ENCODE results near the gene ULK3. TPM values are rescaled to one million over a fixed set of nuclear protein-coding genes. Genes with fewer than 3 reads are reported as not detected.

ULK3 gene
- total and polyA plus RNA-seq, 2 donors (not counting 1 experiment from before 2014, with no cell fraction given): 51.1 to 108 TPM

- peaks cover 16 to 24% of the 10 kb centered on the region in 2 donors for H3K4me1 ChIP-seq (ENCODE audit: control insufficient read depth in 2 of 2, insufficient read depth in 2 of 2, low read length in 2 of 2)
- 87% methylated on average over 5 of the region's 5 CpGs for WGBS (ENCODE audit: insufficient coverage)
- H3K9ac ChIP-seq (ENCODE audit: low read length): no peak overlapping the region
- Mint-ChIP-seq H3K27me3 (no peaks in the 10 kb centered on the region), H3K4me3 (no peak overlapping the region), H3K4me1 (peaks cover 30% of the 10 kb centered on the region), H3K27ac (peak overlapping the region; percentile 67), H3K9me3 (ENCODE audit: insufficient read depth) (no peaks in the 10 kb centered on the region)
- no peak overlapping the region for H3K4me2 ChIP-seq (replicated peaks; ENCODE audit: low read depth, low read length, poor library complexity, severe bottlenecking)
- peaks cover 0 to 16% of the 10 kb centered on the region in 2 experiments for H3K36me3 ChIP-seq (replicated peaks in 1 of 2; ENCODE audit: control extremely low read depth in 1 of 2, control insufficient read depth in 1 of 2, extremely low read depth in 1 of 2, insufficient read depth in 2 of 2, low read length in 1 of 2)
- no peaks in the 10 kb centered on the region for H3K9me3 ChIP-seq (ENCODE audit: control extremely low read depth in 1 of 3, control insufficient read depth in 2 of 3, insufficient read depth in 1 of 3, low read length in 2 of 3)
- no peaks in the 10 kb centered on the region for H3K27me3 ChIP-seq (replicated peaks in 1 of 4; ENCODE audit: control extremely low read depth in 1 of 4, control insufficient read depth in 3 of 4, insufficient read depth in 4 of 4, low read length in 3 of 4)
- H3K4me3 ChIP-seq (ENCODE audit: control extremely low read depth in 1 of 5, extremely low read depth in 1 of 5, insufficient read depth in 1 of 5, low read depth in 2 of 5, low read length in 4 of 5): no peak overlapping the region
- ATAC-seq (ENCODE audit: low read depth) (no peak), DNase-seq (no peak)
- POLR2A ChIA-PET: interaction anchor here (0.6 to 1.2 kb wide), 3 partner anchors 8 to 36 kb away, joined by 3 read pairs; no protein-coding TSS in a partner anchor
- CTCF ChIA-PET: interaction anchor here (0.6 to 37.1 kb wide), 2 partner anchors 9 to 27 kb away, joined by 3 to 2548 read pairs; partner anchors contain the start of gene CSK
- TF ChIP-seq, protein P1, sequence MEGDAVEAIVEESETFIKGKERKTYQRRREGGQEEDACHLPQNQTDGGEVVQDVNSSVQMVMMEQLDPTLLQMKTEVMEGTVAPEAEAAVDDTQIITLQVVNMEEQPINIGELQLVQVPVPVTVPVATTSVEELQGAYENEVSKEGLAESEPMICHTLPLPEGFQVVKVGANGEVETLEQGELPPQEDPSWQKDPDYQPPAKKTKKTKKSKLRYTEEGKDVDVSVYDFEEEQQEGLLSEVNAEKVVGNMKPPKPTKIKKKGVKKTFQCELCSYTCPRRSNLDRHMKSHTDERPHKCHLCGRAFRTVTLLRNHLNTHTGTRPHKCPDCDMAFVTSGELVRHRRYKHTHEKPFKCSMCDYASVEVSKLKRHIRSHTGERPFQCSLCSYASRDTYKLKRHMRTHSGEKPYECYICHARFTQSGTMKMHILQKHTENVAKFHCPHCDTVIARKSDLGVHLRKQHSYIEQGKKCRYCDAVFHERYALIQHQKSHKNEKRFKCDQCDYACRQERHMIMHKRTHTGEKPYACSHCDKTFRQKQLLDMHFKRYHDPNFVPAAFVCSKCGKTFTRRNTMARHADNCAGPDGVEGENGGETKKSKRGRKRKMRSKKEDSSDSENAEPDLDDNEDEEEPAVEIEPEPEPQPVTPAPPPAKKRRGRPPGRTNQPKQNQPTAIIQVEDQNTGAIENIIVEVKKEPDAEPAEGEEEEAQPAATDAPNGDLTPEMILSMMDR (IDR thresholded peaks at IDR 0.05): no peak
- no peak for TF ChIP-seq EZH2 (IDR thresholded peaks at IDR 0.05; ENCODE audit: borderline replicate concordance, insufficient read depth, low read depth, low read length, poor library complexity, severe bottlenecking)
- intact Hi-C loops (cut with micrococcal nuclease): no loop called here
- no peak overlapping the region for H2AFZ ChIP-seq (ENCODE audit: insufficient read depth, low read depth, low read length, poor library complexity, severe bottlenecking)
- H4K20me1 ChIP-seq (ENCODE audit: control insufficient read depth, insufficient read depth, low read length, poor library complexity, severe bottlenecking): peaks cover 30% of the 10 kb centered on the region
- peak overlapping the region; percentile 34 to 70 for H3K27ac ChIP-seq (ENCODE audit: low read length in 2 of 2)
- H3K79me2 ChIP-seq (ENCODE audit: control insufficient read depth, insufficient read depth, low read length): peaks cover 4% of the 10 kb centered on the region
Observed at GRCh38 chr15:74807282-74807681, 35.7 kb downstream of the ULK3 start.

- DNase-seq: no peak
- Histone ChIP-seq H3K36me3 (replicated peaks in 1 of 2; ENCODE audit: control extremely low read depth in 1 of 2, control insufficient read depth in 1 of 2, extremely low read depth in 1 of 2, insufficient read depth in 2 of 2, low read length in 1 of 2) (peaks cover 0 to 39% of the 10 kb centered on the region in 2 experiments), H3K4me2 (replicated peaks; ENCODE audit: low read depth, low read length, poor library complexity, severe bottlenecking) (no peak overlapping the region), H3K9me3 (ENCODE audit: control extremely low read depth in 1 of 3, control insufficient read depth in 2 of 3, insufficient read depth in 1 of 3, low read length in 2 of 3) (no peaks in the 10 kb centered on the region), H2AFZ (ENCODE audit: insufficient read depth, low read depth, low read length, poor library complexity, severe bottlenecking) (no peak overlapping the region), H3K27me3 (replicated peaks in 1 of 4; ENCODE audit: control extremely low read depth in 1 of 4, control insufficient read depth in 3 of 4, insufficient read depth in 4 of 4, low read length in 3 of 4) (no peaks in the 10 kb centered on the region), H4K20me1 (ENCODE audit: control insufficient read depth, insufficient read depth, low read length, poor library complexity, severe bottlenecking) (peaks cover 53% of the 10 kb centered on the region), H3K27ac (ENCODE audit: low read length in 2 of 2) (peak overlapping the region in 1 of 2 donors; percentile 23), H3K4me3 (ENCODE audit: control extremely low read depth in 1 of 5, extremely low read depth in 1 of 5, insufficient read depth in 1 of 5, low read depth in 2 of 5, low read length in 4 of 5) (no peak overlapping the region), H3K79me2 (ENCODE audit: control insufficient read depth, insufficient read depth, low read length) (peaks cover 21% of the 10 kb centered on the region), H3K9ac (ENCODE audit: low read length) (no peak overlapping the region), H3K4me1 (ENCODE audit: control insufficient read depth in 2 of 2, insufficient read depth in 2 of 2, low read length in 2 of 2) (peaks cover 25 to 36% of the 10 kb centered on the region in 2 donors)
- intact Hi-C loops (cut with micrococcal nuclease): no loop called here
- no peak for ATAC-seq (ENCODE audit: low read depth)
- no peaks in the 10 kb centered on the region for H3K9me3 Mint-ChIP-seq (ENCODE audit: insufficient read depth)
- POLR2A ChIA-PET: interaction anchor here (0.7 to 1.7 kb wide), 2 partner anchors 11 to 33 kb away, joined by 3 to 5 read pairs; no protein-coding TSS in a partner anchor
- WGBS (ENCODE audit: insufficient coverage): 98% methylated on average over 6 of the region's 6 CpGs
- no peaks in the 10 kb centered on the region for H3K27me3 Mint-ChIP-seq
- TF ChIP-seq, protein P1 (IDR thresholded peaks at IDR 0.05): no peak
- no peak for TF ChIP-seq EZH2 (IDR thresholded peaks at IDR 0.05; ENCODE audit: borderline replicate concordance, insufficient read depth, low read depth, low read length, poor library complexity, severe bottlenecking)
- no peak overlapping the region for H3K4me3 Mint-ChIP-seq
- peaks cover 36% of the 10 kb centered on the region for H3K4me1 Mint-ChIP-seq
- CTCF ChIA-PET: interaction anchor here (0.6 to 37.1 kb wide), 7 partner anchors 16 to 285 kb away, joined by 3 to 2548 read pairs (median 3); partner anchors contain the start of gene CSK
- peak overlapping the region; percentile 75 for H3K27ac Mint-ChIP-seq
Observed at GRCh38 chr15:74804935-74805334, 38.0 kb downstream of the ULK3 start.
